Panc1 (cell line): Measurements from ENCODE around the gene CRIP2. TPM values are rescaled to one million over a fixed set of nuclear protein-coding genes. Genes with fewer than 3 reads are reported as not detected.

Source experiments
- ATAC-seq: fragments of 200-7000 bp; cut with Tn5 transposase; 2 replicates; pipeline ENCODE4 v1.9.1; 2020; ENCODE audit warnings: mild to moderate bottlenecking, moderate library complexity
- BruUV-seq: library from RNA; stranded (reverse); fragments of 400-500 nt; replicated peaks from 2 replicates; lab custom pipeline; 2021; lab: Mats Ljungman, UMichigan
- CTCF ChIA-PET: fragments of 300-600 bp; sonication (Branson Sonifier 250); formaldehyde crosslinking; loops from one replicate; lab custom pipeline; 2022; ENCODE audit warnings: antibody characterized with exemption; lab: Charles Lee
- POLR2A ChIA-PET: fragments of 300-600 bp; sonication (Branson Sonifier 250); formaldehyde crosslinking; loops from one replicate; lab custom pipeline; 2022; ENCODE audit warnings: antibody characterized with exemption; lab: Charles Lee
- DNase-seq: peaks from one replicate; pipeline ENCODE4 v3.0.0-alpha.2; 2010; ENCODE audit warnings: low read depth, low spot score
- H3K27ac ChIP-seq: 2 replicates; pipeline ENCODE4 v1.5.1; 2011; ENCODE audit warnings: mild to moderate bottlenecking, low read length, inconsistent platforms
- H3K27me3 ChIP-seq: fragments of 200-500 bp; sonication (Bioruptor generic); 2 replicates; pipeline ENCODE4 v1.6.0; 2014; ENCODE audit warnings: low read length, inconsistent platforms; ENCODE audit not compliant: control insufficient read depth, insufficient read depth
- H3K36me3 ChIP-seq: fragments of 200-500 bp; sonication (Bioruptor generic); 2 replicates; pipeline ENCODE4 v1.5.1; 2014; ENCODE audit warnings: inconsistent platforms, mild to moderate bottlenecking, low read length, moderate library complexity; ENCODE audit not compliant: control insufficient read depth, insufficient read depth
- H3K4me1 ChIP-seq: 2 replicates; pipeline ENCODE4 v1.5.1; 2011; ENCODE audit warnings: inconsistent platforms, mild to moderate bottlenecking, low read length, moderate library complexity; ENCODE audit not compliant: control insufficient read depth, insufficient read depth
- H3K4me3 ChIP-seq, 2 experiments: 2 replicates each; pipeline ENCODE4 v1.5.1; 2011 to 2012; ENCODE audit warnings: low read depth in 2 of 2, low read length in 2 of 2, mild to moderate bottlenecking in 2 of 2, inconsistent platforms in 1 of 2, moderate library complexity in 1 of 2
- H3K9me3 ChIP-seq: fragments of 200-500 bp; sonication (Bioruptor generic); 2 replicates; pipeline ENCODE4 v1.5.1; 2014; ENCODE audit warnings: low read depth, mild to moderate bottlenecking, inconsistent platforms, low read length, moderate library complexity; ENCODE audit not compliant: control insufficient read depth, insufficient read depth
- POLR2AphosphoS5 ChIP-seq: IDR thresholded peaks from 2 replicates; pipeline ENCODE4 v1.6.1; 2012; ENCODE audit warnings: mild to moderate bottlenecking, low read depth, low read length, moderate library complexity
- SIN3A ChIP-seq: IDR thresholded peaks from 2 replicates; pipeline ENCODE4 v1.6.1; 2012; ENCODE audit warnings: low read depth, mild to moderate bottlenecking, low read length, moderate library complexity, borderline replicate concordance; ENCODE audit not compliant: insufficient read depth
- TCF7L2 ChIP-seq: IDR thresholded peaks from 2 replicates; pipeline ENCODE4 v1.6.1; 2011; ENCODE audit warnings: mild to moderate bottlenecking, low read depth, low read length, inconsistent platforms
- in situ Hi-C: cut with HindIII; loops from 2 replicates; pipeline ENCODE4 v1.10.0; 2016; ENCODE audit warnings: low sequenced_read_pairs, low pct_unique_long_range_greater_than_20kb
- intact Hi-C: fragments of 100-400 bp; cut with micrococcal nuclease; formaldehyde crosslinking; loops from one replicate; pipeline ENCODE4 v1.10.0; 2022; ENCODE audit not compliant: unreplicated experiment
- total RNA-seq: library from RNA; stranded (reverse); gene quantifications from one replicate; pipeline ENCODE4 v1.2.1, GENCODE V29; 2021; ENCODE audit not compliant: unreplicated experiment
- TF ChIP-seq, protein P1 (sequence below), 2 experiments: IDR thresholded peaks; 2 replicates each; pipeline ENCODE4 v1.6.1; 2011 to 2012; ENCODE audit warnings: low read depth in 2 of 2, control low read depth in 1 of 2, low read length in 1 of 2, mild to moderate bottlenecking in 1 of 2, moderate library complexity in 1 of 2; ENCODE audit not compliant: insufficient read depth in 1 of 2
- TF ChIP-seq, protein P2 (sequence below): fragments of 450-650 bp; IDR thresholded peaks from 2 replicates; pipeline ENCODE4 v1.5.1; 2017; ENCODE audit warnings: mild to moderate bottlenecking

The CRIP2 gene
- total RNA-seq, 1 experiment from 2014 or later = 280 TPM

GRCh38 chr14:105483300-105484068 is 8.9 kb downstream of the CRIP2 start:
- ChIA-PET CTCF (no interaction called here), POLR2A (interaction anchor here (0.6 kb wide), 2 partner anchors 11 to 12 kb away, joined by 4 to 7 read pairs; no protein-coding TSS in a partner anchor)
- H3K9me3 ChIP-seq = no peaks in the 10 kb centered on the region
- in situ Hi-C loops = no loop called here
- TF ChIP-seq, protein P1, sequence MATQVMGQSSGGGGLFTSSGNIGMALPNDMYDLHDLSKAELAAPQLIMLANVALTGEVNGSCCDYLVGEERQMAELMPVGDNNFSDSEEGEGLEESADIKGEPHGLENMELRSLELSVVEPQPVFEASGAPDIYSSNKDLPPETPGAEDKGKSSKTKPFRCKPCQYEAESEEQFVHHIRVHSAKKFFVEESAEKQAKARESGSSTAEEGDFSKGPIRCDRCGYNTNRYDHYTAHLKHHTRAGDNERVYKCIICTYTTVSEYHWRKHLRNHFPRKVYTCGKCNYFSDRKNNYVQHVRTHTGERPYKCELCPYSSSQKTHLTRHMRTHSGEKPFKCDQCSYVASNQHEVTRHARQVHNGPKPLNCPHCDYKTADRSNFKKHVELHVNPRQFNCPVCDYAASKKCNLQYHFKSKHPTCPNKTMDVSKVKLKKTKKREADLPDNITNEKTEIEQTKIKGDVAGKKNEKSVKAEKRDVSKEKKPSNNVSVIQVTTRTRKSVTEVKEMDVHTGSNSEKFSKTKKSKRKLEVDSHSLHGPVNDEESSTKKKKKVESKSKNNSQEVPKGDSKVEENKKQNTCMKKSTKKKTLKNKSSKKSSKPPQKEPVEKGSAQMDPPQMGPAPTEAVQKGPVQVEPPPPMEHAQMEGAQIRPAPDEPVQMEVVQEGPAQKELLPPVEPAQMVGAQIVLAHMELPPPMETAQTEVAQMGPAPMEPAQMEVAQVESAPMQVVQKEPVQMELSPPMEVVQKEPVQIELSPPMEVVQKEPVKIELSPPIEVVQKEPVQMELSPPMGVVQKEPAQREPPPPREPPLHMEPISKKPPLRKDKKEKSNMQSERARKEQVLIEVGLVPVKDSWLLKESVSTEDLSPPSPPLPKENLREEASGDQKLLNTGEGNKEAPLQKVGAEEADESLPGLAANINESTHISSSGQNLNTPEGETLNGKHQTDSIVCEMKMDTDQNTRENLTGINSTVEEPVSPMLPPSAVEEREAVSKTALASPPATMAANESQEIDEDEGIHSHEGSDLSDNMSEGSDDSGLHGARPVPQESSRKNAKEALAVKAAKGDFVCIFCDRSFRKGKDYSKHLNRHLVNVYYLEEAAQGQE (IDR thresholded peaks at IDR 0.05; ENCODE audit: insufficient read depth in 1 of 2, low read depth in 2 of 2, low read length in 1 of 2) = no peak
- H3K4me3 ChIP-seq = no peak overlapping the region
- intact Hi-C loops = loop anchor here (10.0 kb wide), 1 partner anchor 109 kb away; no protein-coding TSS in a partner anchor
- ATAC-seq = no peak
- H3K27ac ChIP-seq = no peak overlapping the region; the same call in 1 of the 2 replicates
- H3K36me3 ChIP-seq = no peaks in the 10 kb centered on the region; the same call in 1 of the 2 replicates
- no peak for DNase-seq
- BruUV-seq = no TSS peak
- peaks cover 59% of the 10 kb centered on the region for H3K4me1 ChIP-seq
- H3K27me3 ChIP-seq = no peaks in the 10 kb centered on the region

GRCh38 chr14:105484069-105484996 is 9.7 kb downstream of the CRIP2 start:
- Histone ChIP-seq H3K4me3 (no peak overlapping the region), H3K27me3 (no peaks in the 10 kb centered on the region), H3K36me3 (no peaks in the 10 kb centered on the region; the same call in 1 of the 2 replicates), H3K4me1 (peaks cover 58% of the 10 kb centered on the region), H3K27ac (peak overlapping the region; percentile 39; the same call in 1 of the 2 replicates), H3K9me3 (no peaks in the 10 kb centered on the region)
- ChIA-PET POLR2A (interaction anchor here (0.6 kb wide), 1 partner anchor 10 kb away, joined by 7 read pairs; no protein-coding TSS in a partner anchor), CTCF (no interaction called here)
- in situ Hi-C loops (no loop called here), intact Hi-C loops (loop anchor here (10.0 kb wide), 1 partner anchor 110 kb away; no protein-coding TSS in a partner anchor)
- TF ChIP-seq, protein P1 (IDR thresholded peaks at IDR 0.05; ENCODE audit: insufficient read depth in 1 of 2, low read depth in 2 of 2, low read length in 1 of 2) = no peak
- TF ChIP-seq TCF7L2 = no peak
- no peak for TF ChIP-seq POLR2AphosphoS5
- TF ChIP-seq SIN3A = no peak
- TF ChIP-seq, protein P2, sequence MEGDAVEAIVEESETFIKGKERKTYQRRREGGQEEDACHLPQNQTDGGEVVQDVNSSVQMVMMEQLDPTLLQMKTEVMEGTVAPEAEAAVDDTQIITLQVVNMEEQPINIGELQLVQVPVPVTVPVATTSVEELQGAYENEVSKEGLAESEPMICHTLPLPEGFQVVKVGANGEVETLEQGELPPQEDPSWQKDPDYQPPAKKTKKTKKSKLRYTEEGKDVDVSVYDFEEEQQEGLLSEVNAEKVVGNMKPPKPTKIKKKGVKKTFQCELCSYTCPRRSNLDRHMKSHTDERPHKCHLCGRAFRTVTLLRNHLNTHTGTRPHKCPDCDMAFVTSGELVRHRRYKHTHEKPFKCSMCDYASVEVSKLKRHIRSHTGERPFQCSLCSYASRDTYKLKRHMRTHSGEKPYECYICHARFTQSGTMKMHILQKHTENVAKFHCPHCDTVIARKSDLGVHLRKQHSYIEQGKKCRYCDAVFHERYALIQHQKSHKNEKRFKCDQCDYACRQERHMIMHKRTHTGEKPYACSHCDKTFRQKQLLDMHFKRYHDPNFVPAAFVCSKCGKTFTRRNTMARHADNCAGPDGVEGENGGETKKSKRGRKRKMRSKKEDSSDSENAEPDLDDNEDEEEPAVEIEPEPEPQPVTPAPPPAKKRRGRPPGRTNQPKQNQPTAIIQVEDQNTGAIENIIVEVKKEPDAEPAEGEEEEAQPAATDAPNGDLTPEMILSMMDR = no peak
- BruUV-seq = no TSS peak
- no peak for ATAC-seq
- no peak for DNase-seq
